Cardiac fibroblast (primary cell): Measurements from ENCODE around the gene ERCC6L2.

Experiments used
- DNase-seq, 2 donors: peaks; one replicate each; pipeline versions ENCODE4 v3.0.0 to v3.0.0-alpha.2; 2010; ENCODE audit warnings: low read depth in 2 of 2
- H3K4me3 ChIP-seq, 2 donors: replicated peaks in 1 of 2; 1 replicate in 1 of 2; 2 replicates in 1 of 2; pipeline ENCODE4 v1.5.1; 2011; ENCODE audit warnings: low read depth in 2 of 2, low read length in 2 of 2, mild to moderate bottlenecking in 2 of 2, moderate library complexity in 1 of 2
- TF ChIP-seq, protein P1 (sequence below): IDR thresholded peaks from one replicate; pipeline ENCODE4 v1.5.1; 2011; ENCODE audit warnings: low read depth, mild to moderate bottlenecking, low read length, inconsistent platforms

ERCC6L2 gene

DNA sequence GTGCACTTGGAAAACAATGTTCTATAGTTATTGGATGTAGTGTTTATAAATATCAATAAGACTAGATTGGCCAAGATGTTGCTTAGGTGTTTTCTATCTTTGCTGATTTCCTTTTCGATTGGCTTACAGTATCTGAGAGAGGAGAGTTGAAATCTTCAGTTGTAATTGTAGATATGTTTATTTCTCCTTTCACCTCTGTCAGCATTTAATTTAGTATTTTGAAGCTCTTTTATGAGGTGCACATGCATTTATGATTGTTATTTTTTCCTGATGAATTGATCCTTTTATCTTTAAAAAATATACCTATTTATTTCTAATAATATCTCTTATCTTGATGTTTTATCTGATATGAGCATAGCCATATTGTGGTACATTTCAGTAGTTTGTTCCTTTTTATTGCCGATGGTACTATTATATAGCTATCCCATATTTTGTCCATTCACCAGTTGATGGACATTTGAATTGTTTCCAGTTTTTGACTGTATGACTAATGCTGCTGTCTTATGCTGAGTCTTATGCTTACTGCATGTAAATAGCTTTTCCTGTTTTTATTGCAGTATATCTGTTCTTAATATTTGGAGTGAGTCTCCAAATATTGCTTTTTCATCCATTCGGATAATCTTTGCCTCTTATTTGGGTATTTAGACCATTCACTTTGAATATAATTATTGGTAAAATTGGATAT, 34.7 kb downstream of the ERCC6L2 start:
- TF ChIP-seq, protein P1, sequence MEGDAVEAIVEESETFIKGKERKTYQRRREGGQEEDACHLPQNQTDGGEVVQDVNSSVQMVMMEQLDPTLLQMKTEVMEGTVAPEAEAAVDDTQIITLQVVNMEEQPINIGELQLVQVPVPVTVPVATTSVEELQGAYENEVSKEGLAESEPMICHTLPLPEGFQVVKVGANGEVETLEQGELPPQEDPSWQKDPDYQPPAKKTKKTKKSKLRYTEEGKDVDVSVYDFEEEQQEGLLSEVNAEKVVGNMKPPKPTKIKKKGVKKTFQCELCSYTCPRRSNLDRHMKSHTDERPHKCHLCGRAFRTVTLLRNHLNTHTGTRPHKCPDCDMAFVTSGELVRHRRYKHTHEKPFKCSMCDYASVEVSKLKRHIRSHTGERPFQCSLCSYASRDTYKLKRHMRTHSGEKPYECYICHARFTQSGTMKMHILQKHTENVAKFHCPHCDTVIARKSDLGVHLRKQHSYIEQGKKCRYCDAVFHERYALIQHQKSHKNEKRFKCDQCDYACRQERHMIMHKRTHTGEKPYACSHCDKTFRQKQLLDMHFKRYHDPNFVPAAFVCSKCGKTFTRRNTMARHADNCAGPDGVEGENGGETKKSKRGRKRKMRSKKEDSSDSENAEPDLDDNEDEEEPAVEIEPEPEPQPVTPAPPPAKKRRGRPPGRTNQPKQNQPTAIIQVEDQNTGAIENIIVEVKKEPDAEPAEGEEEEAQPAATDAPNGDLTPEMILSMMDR = no peak
- no peak overlapping the region for H3K4me3 ChIP-seq
- peak; percentile 25 for DNase-seq

DNA sequence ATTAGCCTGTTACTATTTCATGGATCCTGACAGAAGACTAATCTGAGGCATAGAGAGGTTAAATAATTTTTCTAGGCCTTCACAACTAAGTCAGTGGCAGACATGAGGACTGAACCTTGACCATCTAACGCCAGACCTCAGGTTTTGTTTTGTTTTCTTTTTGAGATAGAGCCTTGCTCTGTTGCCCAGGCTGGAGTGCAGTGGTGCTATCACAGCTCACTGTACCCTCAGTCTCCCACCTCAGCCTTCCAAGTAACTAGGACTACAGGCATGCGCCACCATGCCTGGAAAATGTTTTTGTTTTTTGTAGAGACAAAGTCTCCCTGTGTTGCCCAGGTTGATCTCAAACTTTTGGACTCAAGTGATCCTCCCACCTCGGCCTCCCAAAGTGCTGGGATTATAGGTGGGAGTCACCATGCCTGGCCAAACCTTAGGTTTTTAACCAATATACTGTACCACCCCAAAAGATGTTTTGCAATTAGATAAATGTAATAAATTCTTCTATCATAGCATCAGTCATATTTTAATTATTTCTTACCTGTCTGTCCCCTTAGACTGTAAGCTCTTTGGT, 35.4 kb downstream of the ERCC6L2 start:
- no peak for DNase-seq
- TF ChIP-seq, protein P1 = no peak
- no peak overlapping the region for H3K4me3 ChIP-seq

DNA sequence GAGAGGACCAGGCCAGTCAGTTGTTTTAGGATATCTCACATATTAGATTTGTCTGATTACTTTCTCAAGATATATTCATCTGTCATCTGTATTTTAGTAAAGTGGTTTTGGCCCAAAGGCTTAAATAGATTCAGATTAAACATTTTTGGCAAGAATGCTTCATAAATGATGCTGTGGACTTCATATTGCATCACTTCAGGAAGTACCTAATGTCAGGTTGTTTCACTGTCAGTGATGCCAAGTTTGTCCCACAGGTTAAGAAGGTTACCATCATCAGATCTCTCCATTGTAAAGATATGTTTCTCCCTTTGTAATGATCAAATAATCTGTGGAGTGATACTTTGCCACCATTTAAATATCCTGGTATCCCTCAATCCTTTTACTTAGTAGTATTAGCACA, 37.3 kb downstream of the ERCC6L2 start:
- TF ChIP-seq, protein P1 = no peak
- DNase-seq = no peak
- H3K4me3 ChIP-seq = no peak overlapping the region

DNA sequence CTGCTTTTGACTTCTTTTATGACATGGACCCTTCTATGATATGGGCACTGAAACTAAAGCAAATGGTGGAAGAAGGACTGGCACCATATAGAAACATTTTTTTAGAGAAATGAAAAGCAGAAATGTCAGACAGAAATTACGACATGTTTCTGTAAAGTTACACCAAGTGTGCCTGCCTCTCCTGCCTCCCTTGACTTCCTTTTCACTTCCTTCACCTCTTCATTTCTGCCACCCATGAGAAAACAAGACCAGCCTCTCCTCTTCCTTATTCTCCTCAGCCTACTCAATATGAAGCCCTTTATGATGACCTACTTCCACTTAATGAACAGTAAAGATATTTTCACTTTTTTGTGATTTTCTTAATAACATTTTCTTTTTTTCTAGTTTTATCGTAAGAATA, 44.5 kb downstream of the ERCC6L2 start:
- DNase-seq = no peak
- no peak overlapping the region for H3K4me3 ChIP-seq
- TF ChIP-seq, protein P1 = no peak

DNA sequence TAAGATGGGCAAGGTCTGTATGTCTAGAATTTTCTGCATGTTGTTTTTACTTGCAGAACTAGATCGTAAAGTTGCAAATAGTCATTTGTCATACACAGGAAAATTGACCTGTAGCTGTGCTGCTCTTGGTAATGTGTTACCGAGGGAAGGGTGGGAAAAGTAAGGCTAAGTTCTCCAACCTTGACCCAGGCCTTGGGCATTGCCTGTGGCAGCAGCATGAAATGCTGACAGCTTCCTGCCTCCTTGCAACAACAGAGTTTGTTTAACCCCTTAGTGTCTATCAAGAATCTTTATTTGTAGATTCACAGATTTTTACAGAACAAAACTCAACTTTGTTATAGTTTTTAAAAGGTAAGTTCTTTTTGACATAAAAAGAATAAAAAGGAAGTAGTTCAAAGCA, 48.3 kb downstream of the ERCC6L2 start:
- DNase-seq = no peak
- H3K4me3 ChIP-seq = no peak overlapping the region
- TF ChIP-seq, protein P1 = no peak

DNA sequence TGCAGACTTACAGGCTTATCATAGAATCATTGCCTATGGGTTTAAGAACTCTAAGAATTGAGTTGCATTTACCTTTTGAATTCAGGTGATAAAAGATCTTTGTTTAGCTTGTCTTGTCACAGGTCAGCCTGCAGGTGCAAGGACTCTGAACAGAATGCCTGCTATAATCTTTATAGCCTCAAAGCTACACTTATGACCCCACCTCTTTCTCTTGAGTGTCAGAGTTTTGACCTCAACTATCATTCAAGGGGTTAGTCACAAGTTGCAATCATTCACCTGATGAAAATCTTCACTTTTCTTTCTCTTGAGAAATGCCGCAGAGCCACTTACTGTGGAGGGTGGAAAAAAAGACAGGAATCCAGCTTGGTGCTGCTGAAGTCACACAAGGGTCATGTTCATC, 49.5 kb downstream of the ERCC6L2 start:
- TF ChIP-seq, protein P1 = no peak

More for the DNA sequence above, 49.5 kb downstream of the ERCC6L2 start:
- no peak overlapping the region for H3K4me3 ChIP-seq
- no peak for DNase-seq
